GM19099 (cell line): ENCODE data around the gene MYOZ3.
A peak's percentile ranks its signal among the peaks of the same experiment; 100 is the strongest.

ENCODE experiments used
- POLR2A ChIP-seq: IDR thresholded peaks from 3 replicates; pipeline ENCODE4 v1.6.1; 2011; ENCODE audit warnings: low read depth; ENCODE audit not compliant: insufficient read length; ENCODE audit errors: extremely low read depth

MYOZ3 gene

DNA sequence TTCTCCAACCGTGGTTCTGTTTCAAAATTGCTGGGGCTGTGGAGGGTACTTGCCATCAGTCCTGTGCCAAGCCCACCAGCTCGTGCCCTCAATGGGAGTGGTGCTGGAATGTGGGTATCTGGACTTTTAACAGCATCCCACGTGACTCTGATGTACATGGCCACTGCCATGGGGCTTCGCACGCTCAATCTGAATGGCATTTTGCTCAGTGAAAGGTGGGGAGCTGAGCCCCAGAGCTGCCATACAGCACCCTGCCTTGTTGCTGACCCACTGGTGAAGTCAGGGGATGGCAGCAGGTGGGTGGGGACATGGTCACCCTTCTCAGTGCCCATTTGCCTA, 37.2 kb upstream of the MYOZ3 start:
- no peak for TF ChIP-seq POLR2A

GRCh38 chr5:150624334-150625163, 36.5 kb upstream of the MYOZ3 start:
- TF ChIP-seq POLR2A, result peak; percentile 15

GRCh38 chr5:150625164-150625535, 35.9 kb upstream of the MYOZ3 start:
- TF ChIP-seq POLR2A, result no peak

- TF ChIP-seq POLR2A, result peak; percentile 35
Measured at GRCh38 chr5:150625831-150626746, 35.0 kb upstream of the MYOZ3 start.

DNA sequence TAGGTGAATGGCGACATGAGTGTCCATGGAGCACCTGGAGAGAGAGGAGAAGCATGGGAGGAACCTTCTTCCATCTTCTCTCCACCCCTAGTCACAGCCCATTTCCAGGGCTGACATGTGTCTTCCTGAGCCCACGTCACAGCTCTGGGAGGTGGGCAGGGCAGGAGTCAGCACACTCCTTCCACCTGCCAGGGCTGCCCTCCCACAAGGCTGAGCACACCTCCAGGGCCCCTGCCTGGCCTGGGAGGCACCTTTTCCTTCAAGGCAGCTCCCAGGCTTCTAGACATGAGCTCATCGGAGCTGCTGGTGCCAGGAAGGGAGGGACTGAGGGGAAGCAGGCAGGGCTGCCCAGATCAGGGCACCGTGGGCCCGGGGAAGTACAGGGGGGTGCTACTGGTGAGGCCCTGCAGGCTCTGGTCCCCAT, 34.2 kb upstream of the MYOZ3 start:
- no peak for TF ChIP-seq POLR2A

DNA sequence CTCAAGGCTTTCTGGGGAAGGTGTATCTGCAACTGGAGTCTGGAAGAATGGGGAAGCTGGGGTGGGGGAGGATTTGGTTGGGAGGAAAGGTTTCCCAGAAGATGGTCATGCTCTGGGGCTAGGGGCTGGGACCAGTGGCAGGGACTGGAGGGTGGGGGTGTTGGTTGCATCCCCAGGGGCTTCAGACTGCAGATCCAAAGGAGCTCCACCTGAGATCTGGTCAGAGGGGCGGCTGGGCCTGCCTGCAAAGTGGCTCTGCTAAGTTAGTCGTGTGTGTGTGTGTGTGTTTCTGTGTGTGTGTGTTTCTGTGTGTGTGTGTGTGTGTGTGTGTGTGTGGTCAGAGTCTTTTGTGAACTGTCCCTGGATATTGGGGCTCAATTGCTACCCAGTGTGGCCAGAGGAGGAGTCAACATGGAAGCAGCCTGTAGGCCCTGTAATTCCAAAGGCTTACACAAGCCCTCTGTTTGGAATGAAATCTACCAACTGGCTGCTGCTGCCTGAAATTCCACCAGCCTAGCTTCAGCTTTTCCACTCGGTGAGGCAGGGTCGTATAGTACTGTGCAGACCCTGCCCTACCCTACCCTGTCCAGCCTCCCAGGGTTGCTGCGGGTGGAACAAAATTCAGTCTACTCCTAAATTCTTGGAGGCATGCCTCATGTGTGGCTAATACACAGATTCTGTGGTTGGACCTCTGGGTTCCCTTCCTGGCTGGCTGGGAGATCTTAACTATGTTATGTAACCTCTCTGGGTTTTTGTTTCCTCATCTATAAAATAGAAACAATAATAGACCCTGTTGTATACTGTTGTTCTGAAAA, 33.1 kb upstream of the MYOZ3 start:
- TF ChIP-seq POLR2A, result no peak

- TF ChIP-seq POLR2A, result no peak
Measured at GRCh38 chr5:150628936-150629485, 32.0 kb upstream of the MYOZ3 start.

DNA sequence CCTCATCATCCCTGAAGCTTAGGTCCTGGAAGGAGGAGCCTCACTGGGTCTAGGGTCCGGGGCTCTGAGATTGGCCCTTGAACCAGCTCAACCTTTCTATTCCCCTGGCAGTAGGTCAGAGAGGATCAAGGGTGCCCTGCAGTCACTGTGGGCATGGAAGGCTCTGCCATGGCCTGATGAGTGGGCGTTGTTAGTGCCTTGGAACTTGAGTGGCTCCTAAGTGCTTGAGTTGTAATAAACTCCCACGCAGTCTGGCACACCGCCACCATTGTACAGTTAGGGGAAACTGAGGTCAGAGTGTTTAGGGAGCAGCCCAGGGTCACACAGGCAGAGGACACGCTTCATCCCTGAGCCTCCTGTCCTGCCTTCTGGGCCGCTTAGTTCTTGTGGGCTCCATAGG, 31.0 kb upstream of the MYOZ3 start:
- TF ChIP-seq POLR2A, result no peak

- no peak for TF ChIP-seq POLR2A
Measured at GRCh38 chr5:150630461-150631325, 30.4 kb upstream of the MYOZ3 start.

GRCh38 chr5:150631326-150631701, 29.7 kb upstream of the MYOZ3 start:
- no peak for TF ChIP-seq POLR2A

DNA sequence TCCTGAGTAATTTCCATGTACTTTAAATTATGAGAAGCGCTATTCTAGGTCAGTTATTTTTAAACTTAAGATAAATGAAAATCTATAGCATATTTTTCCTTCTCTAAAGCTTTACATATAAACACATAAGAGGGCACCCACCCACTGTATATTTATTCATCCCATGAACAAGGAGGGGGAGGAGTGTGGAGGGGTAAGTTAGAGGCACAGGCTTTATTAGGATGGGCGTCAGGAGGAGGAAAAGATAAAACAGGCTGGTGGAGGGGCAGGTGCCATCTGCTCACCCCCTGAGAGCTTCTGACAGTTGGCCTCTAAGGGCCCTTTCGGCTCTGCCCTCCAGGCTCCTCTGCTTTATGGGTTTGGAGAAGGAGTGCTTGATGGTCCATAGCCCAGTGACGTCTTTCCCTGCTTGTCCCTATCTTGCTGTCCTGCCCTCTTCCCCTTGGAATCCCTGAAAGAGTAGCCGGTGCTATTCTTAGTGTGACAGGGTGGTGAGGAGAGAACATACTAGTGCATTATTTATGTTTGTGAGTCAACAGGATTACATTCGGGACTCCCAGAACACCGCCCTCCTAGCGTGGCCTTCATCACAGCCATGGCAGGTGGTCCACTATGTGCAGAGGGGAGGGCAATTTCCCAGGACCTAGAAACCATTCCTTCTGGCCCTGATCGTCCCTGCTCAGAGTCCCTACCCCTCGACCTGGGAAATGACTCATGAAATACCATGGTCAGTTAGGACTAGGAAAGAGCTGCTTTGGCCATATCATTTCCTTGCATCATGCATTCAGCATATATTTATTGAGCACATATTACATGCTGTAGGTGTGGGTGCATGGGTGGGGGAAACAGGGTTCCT, 28.5 kb upstream of the MYOZ3 start:
- TF ChIP-seq POLR2A, result no peak

DNA sequence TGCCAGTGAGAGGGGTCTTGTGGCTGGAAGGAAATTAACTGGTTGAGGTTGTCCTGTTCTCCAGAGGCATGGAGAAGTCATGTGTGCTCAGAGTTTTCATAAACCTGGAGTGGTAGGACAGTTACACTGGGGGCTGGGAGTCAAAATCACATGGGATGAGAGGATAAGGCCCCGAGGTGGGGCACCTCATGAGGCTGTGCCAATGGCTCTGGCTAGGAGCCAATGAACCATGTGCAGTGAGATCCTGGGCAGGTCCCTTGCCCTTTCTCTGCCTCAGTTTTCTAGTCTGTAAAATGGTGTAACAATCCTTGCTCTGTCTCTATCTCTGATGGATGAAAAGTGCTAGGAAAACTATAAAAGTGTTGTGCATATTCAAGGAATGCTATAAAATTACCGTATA, 27.6 kb upstream of the MYOZ3 start:
- no peak for TF ChIP-seq POLR2A
